Measurements from ENCODE around the gene KIF3C.
"Not testable (repeated sequence)": the region's sequence is repeated elsewhere in the genome, so short reads cannot be mapped to it uniquely, and the experiment has no call there.

KIF3C gene

GRCh38 chr2:25915411-25915810 is 66.9 kb downstream of the KIF3C start:
- not testable (repeated sequence) for FAIRE-seq

DNA sequence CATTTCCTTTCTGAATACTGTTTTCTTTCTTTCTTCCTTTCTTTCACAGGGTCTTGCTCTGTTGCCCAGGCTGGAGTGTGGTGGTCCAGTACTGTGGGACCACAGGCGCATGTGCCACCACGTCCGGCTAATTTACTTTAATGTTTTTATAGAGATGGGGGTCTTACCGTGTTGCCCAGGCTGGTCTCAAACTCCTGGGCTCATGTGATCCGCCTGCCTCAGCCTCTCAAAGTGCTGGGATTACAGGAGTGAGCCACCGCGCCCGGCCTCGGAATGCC is 68.7 kb downstream of the KIF3C start:
- FAIRE-seq, result not testable (repeated sequence)

DNA sequence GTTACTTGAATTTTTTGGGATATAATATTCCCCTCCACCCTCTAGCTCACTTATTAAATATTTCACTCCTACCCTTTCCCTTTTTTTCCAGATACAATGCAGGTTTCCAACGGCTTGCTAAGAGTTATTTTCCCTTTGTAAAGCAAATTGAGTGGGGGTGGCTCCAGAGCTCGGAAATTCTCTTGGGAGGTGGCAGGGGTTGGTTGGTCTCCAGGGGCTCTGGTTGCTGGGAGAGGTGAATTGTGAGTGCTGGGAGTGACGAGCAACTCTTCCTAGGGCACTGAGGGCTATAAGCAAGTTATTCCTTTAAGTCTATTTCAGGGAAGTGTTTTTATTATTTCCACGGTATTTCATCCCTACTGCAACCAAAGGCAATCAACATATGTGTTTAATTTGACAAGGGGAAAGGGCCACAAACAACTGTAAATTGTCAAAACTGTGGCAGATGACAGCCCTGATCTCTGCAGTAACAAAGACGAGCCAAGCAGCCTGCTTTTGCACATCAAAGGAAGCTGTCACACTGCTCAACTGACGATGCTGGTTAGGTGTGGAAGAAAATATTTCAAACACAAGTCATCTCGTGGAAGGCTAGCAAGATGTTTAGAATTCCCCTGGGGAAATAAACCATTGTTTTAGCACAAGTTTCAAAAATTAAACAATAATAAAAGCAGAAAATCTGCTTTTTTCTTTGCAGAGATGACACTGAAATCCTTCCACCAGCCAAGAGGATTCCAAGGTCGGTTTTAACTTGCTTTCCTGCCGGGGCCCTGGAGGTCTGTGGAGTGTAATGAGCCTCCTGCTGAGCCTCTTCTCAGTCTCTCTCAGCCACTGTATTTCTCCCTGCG is 69.2 kb downstream of the KIF3C start:
- FAIRE-seq, result no peak

DNA sequence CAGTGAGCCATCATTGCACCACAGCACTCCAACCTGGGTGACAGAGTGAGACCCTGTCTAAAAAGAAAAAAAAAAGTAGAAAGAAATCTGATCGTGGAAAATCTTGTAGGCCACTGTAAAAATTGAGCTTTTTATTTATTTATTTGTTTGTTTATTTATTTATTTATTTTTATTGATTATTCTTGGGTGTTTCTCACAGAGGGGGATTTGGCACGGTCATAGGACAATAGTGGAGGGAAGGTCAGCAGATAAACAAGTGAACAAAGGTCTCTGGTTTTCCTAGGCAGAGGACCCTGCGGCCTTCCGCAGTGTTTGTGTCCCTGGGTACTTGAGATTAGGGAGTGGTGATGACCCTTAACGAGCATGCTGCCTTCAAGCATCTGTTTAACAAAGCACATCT is 72.7 kb downstream of the KIF3C start:
- not testable (repeated sequence) for FAIRE-seq

DNA sequence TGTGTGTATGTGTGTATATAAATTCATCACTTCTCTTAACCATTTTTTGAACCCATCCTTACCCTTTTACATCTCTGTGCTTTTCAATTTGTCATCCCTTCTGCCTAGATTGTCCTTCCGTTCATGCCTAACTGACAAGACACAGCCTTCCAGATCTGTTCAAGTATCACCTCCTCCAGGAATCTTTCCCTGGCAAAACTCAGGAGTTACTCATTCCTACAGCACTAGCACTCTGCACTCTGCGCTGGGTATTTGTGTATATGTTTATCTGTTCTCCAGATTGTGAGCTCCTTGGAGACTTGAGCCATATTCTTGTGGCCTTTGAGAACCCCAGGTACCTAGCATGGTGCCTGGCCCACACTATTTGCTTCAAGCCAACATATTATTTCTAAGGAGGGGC is 77.2 kb downstream of the KIF3C start:
- no peak for FAIRE-seq

DNA sequence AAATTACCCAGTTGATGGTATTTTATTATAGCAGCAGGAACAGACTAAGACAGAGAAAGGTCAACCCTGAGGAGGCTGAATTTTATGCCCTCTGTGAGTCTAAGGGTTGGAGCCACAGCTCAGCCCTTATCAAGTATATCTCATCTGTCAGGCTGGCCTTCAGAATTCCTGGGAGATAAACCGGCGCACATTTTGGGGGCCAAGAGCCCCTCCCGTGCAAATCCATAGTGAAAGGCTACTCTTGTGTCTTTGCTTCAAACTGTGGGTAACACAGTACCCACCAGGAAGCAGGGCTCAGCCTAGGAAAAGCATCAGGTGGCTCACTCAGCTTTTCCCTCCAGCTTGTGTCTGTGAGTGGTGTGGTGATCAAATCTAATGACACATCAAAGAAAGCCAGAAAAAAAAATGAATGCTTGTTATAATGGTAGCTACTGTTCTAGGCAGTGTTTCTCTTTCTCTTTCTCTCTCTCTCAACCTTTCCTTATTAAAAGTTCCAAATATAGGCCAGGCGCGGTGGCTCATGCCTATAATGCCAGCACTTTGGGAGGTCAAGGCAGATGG is 79.0 kb downstream of the KIF3C start:
- no peak for FAIRE-seq

DNA sequence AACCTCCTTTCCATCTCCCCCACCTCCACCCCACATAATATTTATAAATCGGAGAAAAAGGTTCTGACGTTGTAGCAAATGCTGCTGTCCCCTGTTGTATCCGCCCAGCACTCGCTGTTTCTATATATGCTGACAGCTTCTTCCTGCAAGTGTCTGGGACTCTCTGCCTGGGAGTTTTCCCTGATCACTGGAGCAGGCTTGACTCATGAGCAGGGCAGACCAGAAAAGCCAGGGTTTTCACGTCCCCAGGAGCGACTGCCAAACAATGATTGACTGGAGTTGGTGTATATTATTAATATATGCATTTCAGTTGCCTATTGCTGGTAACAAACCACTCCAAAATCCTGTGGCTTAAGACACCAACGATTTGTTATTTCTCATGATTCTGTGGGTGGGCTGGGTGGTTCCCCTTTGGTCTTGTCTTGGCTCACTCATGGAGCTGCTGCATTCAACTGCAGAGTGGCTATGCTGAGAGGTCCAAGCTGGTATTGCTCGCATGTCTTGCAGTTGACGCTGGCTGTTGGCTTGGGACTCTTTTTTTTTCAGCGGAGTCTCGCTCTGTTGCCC is 82.8 kb downstream of the KIF3C start:
- FAIRE-seq, result no peak

- no peak for FAIRE-seq
Measured at GRCh38 chr2:25897506-25897905, 84.8 kb downstream of the KIF3C start.

DNA sequence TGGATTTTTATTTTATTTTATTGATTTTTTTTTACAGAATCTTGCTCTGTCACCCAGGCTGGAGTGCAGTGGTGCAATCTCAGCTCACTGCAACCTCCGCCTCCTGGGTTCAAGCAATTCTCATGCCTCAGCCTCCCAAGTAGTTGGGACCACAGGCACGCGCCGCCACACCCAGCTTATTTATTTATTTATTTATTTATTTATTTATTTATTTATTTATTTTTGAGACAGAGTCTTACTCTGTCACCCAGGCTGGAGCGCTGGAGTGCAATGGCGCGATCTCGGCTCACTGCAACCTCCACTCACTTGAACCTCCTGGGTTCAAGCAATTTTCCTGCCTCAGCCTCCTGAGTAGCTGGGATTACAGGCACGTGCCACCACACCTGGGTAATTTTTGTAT is 86.0 kb downstream of the KIF3C start:
- not testable (repeated sequence) for FAIRE-seq

DNA sequence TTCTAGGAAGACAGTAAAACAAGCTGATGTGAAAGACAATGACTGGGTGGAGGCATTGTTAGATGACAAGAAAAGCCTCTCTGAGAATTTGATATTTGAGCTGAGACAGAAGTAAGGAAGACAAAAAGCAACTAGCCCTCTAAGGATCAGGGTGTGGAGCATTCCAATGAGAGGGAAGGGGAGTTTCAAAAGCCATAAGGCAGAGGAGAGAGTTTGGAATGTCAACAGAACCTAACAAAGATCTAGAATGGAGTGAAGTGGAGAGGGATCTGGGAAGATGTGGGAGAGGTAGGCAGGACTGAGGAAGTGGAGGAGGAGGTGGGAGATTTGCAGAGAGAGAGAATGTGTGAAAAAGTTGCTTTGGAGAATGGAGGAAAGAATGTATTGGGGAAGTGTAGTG is 86.7 kb downstream of the KIF3C start:
- no peak for FAIRE-seq

GRCh38 chr2:25895018-25895417 is 87.3 kb downstream of the KIF3C start:
- FAIRE-seq, result no peak

- FAIRE-seq, result no peak
Measured at GRCh38 chr2:25894135-25894830, 88.0 kb downstream of the KIF3C start.

DNA sequence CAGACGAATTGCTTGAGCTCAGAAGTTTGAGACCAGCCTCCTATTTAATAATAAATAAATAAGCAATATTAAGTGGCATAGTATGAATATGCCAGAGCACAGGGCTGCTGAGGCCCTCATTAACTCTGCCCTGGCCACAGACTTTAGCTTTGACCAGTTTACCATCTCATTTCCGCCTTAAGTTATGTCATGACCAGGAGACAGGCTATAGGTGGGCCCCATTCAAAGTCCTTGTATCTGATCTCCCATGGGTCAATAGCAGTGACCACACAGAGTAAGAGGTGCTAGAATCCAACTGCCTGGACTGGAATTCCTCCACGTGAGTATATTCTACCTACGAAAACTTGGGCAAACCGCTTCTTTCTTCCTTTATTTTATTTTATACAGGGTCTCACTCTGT is 90.6 kb downstream of the KIF3C start:
- FAIRE-seq, result no peak

DNA sequence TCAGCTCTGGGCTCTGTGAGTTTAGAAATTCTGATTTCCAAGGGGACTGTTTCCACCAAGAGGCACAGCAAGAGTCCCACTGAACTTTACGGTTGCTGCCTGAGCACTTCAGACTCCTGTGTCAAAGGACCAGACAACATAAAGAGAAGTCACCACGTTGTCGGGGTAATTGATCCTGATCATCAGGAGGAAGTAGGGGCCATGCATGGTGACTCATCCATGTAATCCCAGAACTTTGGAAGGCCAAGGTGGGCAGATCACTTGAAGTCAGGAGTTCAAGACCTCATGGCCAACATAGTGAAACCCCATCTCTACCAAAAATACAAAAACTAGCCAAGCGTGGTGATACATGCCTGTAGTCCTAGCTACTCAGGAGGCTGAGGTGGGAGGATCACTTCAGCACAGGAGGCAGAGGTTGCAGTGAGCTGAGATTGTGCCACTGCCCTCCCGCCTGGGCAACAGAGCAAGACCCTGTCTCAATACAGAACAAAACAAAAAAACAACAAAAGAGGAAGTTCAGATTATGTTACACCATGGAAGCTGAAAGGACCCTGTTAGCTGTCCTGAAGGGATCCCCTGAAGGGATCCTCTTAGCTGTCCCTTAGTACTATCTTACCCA is 94.6 kb downstream of the KIF3C start:
- no peak for FAIRE-seq

GRCh38 chr2:25885933-25886332 is 96.4 kb downstream of the KIF3C start:
- no peak for FAIRE-seq

- FAIRE-seq, result no peak
Measured at GRCh38 chr2:25881764-25882163, 100.5 kb downstream of the KIF3C start.

- FAIRE-seq, result no peak
Measured at GRCh38 chr2:25879133-25879730, 103.1 kb downstream of the KIF3C start.

- FAIRE-seq, result peak; percentile 58
Measured at GRCh38 chr2:25878361-25879132, 103.8 kb downstream of the KIF3C start, which contains the start of gene ASXL2. Gene ASXL2 (minus strand): TSS chr2:25878487. CDS start chr2:25878222, 265 bp downstream.

DNA sequence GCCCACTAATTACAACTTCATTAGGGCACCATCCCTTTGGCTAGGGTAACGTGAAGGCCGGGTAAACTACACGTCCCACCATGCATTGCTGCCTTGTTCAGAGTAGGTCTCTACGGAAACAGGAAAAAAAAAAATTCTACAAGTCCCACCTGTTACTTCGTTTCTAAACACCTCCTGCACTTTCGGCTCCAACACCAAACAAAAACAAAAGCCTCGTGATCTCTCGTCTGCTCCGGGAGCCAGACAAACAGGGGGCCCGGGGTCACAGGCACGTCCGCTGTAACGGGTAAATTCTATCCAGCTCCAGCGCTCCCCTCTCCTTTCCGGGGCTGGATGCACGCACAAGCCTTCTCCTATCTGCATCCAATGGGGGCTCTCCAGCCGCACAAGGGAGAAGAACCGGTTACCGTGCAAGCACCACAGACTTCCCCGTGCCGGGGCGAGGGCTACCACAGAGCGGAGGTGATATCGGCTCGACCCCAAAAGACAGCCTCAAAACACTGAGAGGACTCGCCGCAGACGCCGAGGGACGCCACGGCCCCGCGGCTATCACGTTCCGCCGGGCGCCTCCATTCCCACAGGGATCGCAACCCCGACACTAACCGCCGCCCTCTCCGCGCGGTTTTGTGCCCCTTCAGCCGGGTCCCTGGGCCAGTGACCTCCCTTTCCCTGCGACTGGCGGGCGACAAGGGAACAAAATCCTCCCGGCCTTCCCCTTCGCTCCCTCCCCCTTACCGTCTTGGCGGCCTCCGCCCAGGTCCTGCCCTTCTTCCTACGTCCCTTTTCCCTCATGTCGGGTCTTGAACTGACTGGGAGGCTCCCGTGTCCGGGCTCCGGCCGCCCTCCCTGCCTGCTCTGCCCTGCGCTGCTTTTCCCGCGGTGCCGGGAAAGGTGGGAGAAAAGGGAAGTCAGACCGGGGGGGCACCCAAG is 104.6 kb downstream of the KIF3C start:
- FAIRE-seq, result peak; percentile 60

Data from islet of Langerhans (tissue), 1 donor.